Neural cell (in vitro differentiated cells): ENCODE data around the gene TSPAN9. TPM values are rescaled to one million over a fixed set of nuclear protein-coding genes. Genes with fewer than 3 reads are reported as not detected.

Experiments used
- H2AFZ ChIP-seq: fragments of 200-600, 300-800 bp; sonication (generic), shearing (Covaris generic); 2 replicates; pipeline ENCODE4 v1.6.0; 2014; ENCODE audit warnings: low read depth, mild to moderate bottlenecking, antibody characterized with exemption, low read length, moderate library complexity
- H3F3A ChIP-seq: fragments of 200-600 bp; shearing (Covaris generic); 2 replicates; pipeline ENCODE4 v1.6.1; 2016; ENCODE audit warnings: mild to moderate bottlenecking, moderate library complexity, mixed read lengths, antibody characterized with exemption, low read length; ENCODE audit not compliant: insufficient read depth, poor library complexity, severe bottlenecking
- H3K27ac ChIP-seq: fragments of 200-600, 300-800 bp; sonication (generic), shearing (Covaris generic); 2 replicates; pipeline ENCODE4 v1.5.1; 2014; ENCODE audit warnings: mild to moderate bottlenecking, low read length, moderate library complexity
- H3K27me3 ChIP-seq: fragments of 300-800, 200-600 bp; sonication (generic), shearing (Covaris generic); 2 replicates; pipeline ENCODE4 v1.6.0; 2014; ENCODE audit warnings: mild to moderate bottlenecking, low read depth, low read length, moderate library complexity; ENCODE audit not compliant: insufficient read depth
- H3K36me3 ChIP-seq: fragments of 300-800, 200-600 bp; sonication (generic), shearing (Covaris generic); 2 replicates; pipeline ENCODE4 v1.5.1; 2014; ENCODE audit warnings: mild to moderate bottlenecking, antibody characterized with exemption, low read length, moderate library complexity; ENCODE audit not compliant: insufficient read depth
- H3K4me2 ChIP-seq: fragments of 300-800, 200-600 bp; sonication (generic), shearing (Covaris generic); 2 replicates; pipeline ENCODE4 v1.6.0; 2014; ENCODE audit warnings: mild to moderate bottlenecking, low read length
- H3K4me3 ChIP-seq: fragments of 300-800, 200-600 bp; sonication (generic), shearing (Covaris generic); 2 replicates; pipeline ENCODE4 v1.5.1; 2014; ENCODE audit warnings: mild to moderate bottlenecking, low read length, moderate library complexity
- H3K79me2 ChIP-seq: fragments of 200-600 bp; shearing (Covaris generic); replicated peaks from 2 replicates; pipeline ENCODE4 v1.6.0; 2014; ENCODE audit warnings: mild to moderate bottlenecking, low read length, moderate library complexity; ENCODE audit not compliant: insufficient read depth
- H3K9ac ChIP-seq: fragments of 300-800, 200-600 bp; sonication (generic), shearing (Covaris generic); 2 replicates; pipeline ENCODE4 v1.6.1; 2016; ENCODE audit warnings: mild to moderate bottlenecking, low read length, mixed read lengths
- H3K9me2 ChIP-seq: fragments of 200-600 bp; shearing (Covaris generic); 2 replicates; pipeline ENCODE4 v1.6.1; 2016; ENCODE audit warnings: mild to moderate bottlenecking, low read length, mixed read lengths; ENCODE audit not compliant: insufficient read depth
- H3K9me3 ChIP-seq: fragments of 200-600, 300-800 bp; sonication (generic), shearing (Covaris generic); 2 replicates; pipeline ENCODE4 v1.6.1; 2016; ENCODE audit warnings: mild to moderate bottlenecking, mixed run types, low read length, moderate library complexity, mixed read lengths
- H4K20me1 ChIP-seq: fragments of 200-600 bp; shearing (Covaris generic); 2 replicates; pipeline ENCODE4 v1.6.1; 2016; ENCODE audit warnings: mild to moderate bottlenecking, mixed run types; ENCODE audit not compliant: insufficient read depth
- EP300 ChIP-seq: fragments of 450-650 bp; conservative IDR thresholded peaks from 2 replicates; pipeline ENCODE4 v1.6.1; 2014; ENCODE audit warnings: antibody characterized with exemption, mild to moderate bottlenecking, moderate library complexity; ENCODE audit not compliant: poor library complexity, severe bottlenecking
- EZH2 ChIP-seq: fragments of 200-600, 300-800 bp; shearing (Covaris generic), sonication (generic); IDR thresholded peaks from 2 replicates; pipeline ENCODE4 v1.6.1; 2014; ENCODE audit warnings: antibody characterized with exemption, low read length, borderline replicate concordance, mild to moderate bottlenecking; ENCODE audit not compliant: insufficient read depth, poor library complexity, severe bottlenecking
- MXI1 ChIP-seq: fragments of 450-650 bp; conservative IDR thresholded peaks from 2 replicates; pipeline ENCODE4 v1.6.1; 2014; ENCODE audit warnings: antibody characterized with exemption, mild to moderate bottlenecking; ENCODE audit not compliant: poor library complexity, severe bottlenecking
- POLR2AphosphoS5 ChIP-seq: IDR thresholded peaks from 2 replicates; pipeline ENCODE4 v1.6.1; 2012
- RAD21 ChIP-seq: fragments of 450-650 bp; conservative IDR thresholded peaks from 2 replicates; pipeline ENCODE4 v1.6.1; 2014; ENCODE audit warnings: antibody characterized with exemption, mild to moderate bottlenecking, moderate library complexity
- SMC3 ChIP-seq: fragments of 450-650 bp; conservative IDR thresholded peaks from 2 replicates; pipeline ENCODE4 v1.6.1; 2014; ENCODE audit warnings: antibody characterized with exemption, mild to moderate bottlenecking, moderate library complexity; ENCODE audit not compliant: poor library complexity
- TAF1 ChIP-seq: IDR thresholded peaks from 2 replicates; pipeline ENCODE4 v1.6.1; 2012; ENCODE audit warnings: low read depth
- polyA plus RNA-seq: library from polyadenylated mRNA; depleted of rRNA; stranded (reverse); fragments of >200 nt; gene quantifications from 2 replicates; pipeline ENCODE4 v1.2.3, GENCODE V29; 2014
- TF ChIP-seq, protein P1 (sequence below): fragments of 450-650 bp; IDR thresholded peaks from 2 replicates; pipeline ENCODE4 v1.5.1; 2014; ENCODE audit warnings: antibody characterized with exemption, mild to moderate bottlenecking, moderate library complexity; ENCODE audit not compliant: poor library complexity, severe bottlenecking
- TF ChIP-seq, protein P2 (sequence below): IDR thresholded peaks from 2 replicates; pipeline ENCODE4 v1.6.1; 2012; ENCODE audit warnings: borderline replicate concordance

Gene TSPAN9
- polyA plus RNA-seq, 1 donor from 2014 or later: 11.9 TPM

DNA sequence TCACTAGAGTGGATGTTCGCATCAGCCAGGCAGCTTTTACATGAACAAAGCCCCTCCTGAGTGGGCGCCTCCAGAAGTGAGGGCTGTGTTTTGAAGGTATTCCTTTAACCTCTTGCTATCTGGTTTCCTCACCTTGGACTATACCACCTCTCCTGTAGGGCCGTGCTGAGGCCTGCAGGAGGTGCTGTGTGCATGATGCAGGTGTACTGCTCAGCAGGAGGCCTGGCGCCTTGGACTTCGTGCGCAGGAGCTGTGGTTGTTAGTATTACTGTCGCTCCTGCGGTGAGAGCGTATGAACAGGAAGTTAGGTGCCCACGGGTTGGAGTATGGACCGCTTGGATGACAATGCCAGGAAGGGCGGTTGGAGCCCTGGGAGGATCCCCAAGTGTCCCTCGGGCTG, 130.7 kb downstream of the TSPAN9 start:
- Histone ChIP-seq H3K27ac (no peak overlapping the region), H3F3A (no peaks in the 10 kb centered on the region), H3K79me2 (no peaks in the 10 kb centered on the region), H3K4me2 (no peak overlapping the region), H3K9me3 (no peaks in the 10 kb centered on the region), H3K4me3 (no peak overlapping the region), H3K9ac (no peak overlapping the region), H3K9me2 (no peaks in the 10 kb centered on the region), H3K36me3 (no peaks in the 10 kb centered on the region), H2AFZ (no peak overlapping the region), H3K27me3 (no peaks in the 10 kb centered on the region), H4K20me1 (no peaks in the 10 kb centered on the region)
- TF ChIP-seq, protein P1, sequence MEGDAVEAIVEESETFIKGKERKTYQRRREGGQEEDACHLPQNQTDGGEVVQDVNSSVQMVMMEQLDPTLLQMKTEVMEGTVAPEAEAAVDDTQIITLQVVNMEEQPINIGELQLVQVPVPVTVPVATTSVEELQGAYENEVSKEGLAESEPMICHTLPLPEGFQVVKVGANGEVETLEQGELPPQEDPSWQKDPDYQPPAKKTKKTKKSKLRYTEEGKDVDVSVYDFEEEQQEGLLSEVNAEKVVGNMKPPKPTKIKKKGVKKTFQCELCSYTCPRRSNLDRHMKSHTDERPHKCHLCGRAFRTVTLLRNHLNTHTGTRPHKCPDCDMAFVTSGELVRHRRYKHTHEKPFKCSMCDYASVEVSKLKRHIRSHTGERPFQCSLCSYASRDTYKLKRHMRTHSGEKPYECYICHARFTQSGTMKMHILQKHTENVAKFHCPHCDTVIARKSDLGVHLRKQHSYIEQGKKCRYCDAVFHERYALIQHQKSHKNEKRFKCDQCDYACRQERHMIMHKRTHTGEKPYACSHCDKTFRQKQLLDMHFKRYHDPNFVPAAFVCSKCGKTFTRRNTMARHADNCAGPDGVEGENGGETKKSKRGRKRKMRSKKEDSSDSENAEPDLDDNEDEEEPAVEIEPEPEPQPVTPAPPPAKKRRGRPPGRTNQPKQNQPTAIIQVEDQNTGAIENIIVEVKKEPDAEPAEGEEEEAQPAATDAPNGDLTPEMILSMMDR: peak; percentile 16
- no peak for TF ChIP-seq POLR2AphosphoS5

DNA sequence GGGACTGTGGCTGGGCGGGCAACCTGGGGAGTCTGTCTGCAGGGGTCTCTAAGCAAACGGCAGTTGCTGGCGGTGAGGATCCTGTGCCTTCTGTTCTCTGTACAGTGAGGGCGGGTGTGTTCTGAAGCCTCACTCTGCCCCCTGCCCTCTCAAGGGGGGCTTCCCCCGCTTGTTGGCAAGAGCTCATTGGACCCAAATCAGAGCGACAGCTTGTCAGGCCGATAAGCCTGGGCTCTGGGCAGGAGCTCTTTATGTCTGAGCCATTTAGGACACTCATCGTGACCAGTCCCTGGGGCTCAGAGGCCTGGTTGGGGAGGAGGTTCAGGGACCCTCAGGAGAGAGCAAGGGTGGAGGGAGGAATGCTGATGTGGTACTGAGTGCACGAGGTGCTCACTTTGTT, 136.0 kb downstream of the TSPAN9 start:
- no peaks in the 10 kb centered on the region for H3F3A ChIP-seq
- H4K20me1 ChIP-seq: no peaks in the 10 kb centered on the region
- H3K36me3 ChIP-seq: no peaks in the 10 kb centered on the region
- H3K9me3 ChIP-seq: no peaks in the 10 kb centered on the region
- H3K4me3 ChIP-seq: no peak overlapping the region
- no peaks in the 10 kb centered on the region for H3K27me3 ChIP-seq
- no peak for TF ChIP-seq TAF1
- no peak for TF ChIP-seq EZH2
- TF ChIP-seq, protein P2, sequence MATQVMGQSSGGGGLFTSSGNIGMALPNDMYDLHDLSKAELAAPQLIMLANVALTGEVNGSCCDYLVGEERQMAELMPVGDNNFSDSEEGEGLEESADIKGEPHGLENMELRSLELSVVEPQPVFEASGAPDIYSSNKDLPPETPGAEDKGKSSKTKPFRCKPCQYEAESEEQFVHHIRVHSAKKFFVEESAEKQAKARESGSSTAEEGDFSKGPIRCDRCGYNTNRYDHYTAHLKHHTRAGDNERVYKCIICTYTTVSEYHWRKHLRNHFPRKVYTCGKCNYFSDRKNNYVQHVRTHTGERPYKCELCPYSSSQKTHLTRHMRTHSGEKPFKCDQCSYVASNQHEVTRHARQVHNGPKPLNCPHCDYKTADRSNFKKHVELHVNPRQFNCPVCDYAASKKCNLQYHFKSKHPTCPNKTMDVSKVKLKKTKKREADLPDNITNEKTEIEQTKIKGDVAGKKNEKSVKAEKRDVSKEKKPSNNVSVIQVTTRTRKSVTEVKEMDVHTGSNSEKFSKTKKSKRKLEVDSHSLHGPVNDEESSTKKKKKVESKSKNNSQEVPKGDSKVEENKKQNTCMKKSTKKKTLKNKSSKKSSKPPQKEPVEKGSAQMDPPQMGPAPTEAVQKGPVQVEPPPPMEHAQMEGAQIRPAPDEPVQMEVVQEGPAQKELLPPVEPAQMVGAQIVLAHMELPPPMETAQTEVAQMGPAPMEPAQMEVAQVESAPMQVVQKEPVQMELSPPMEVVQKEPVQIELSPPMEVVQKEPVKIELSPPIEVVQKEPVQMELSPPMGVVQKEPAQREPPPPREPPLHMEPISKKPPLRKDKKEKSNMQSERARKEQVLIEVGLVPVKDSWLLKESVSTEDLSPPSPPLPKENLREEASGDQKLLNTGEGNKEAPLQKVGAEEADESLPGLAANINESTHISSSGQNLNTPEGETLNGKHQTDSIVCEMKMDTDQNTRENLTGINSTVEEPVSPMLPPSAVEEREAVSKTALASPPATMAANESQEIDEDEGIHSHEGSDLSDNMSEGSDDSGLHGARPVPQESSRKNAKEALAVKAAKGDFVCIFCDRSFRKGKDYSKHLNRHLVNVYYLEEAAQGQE: no peak
- no peak for TF ChIP-seq EP300
- TF ChIP-seq, protein P1: no peak
- TF ChIP-seq RAD21: no peak
- TF ChIP-seq POLR2AphosphoS5: no peak
- TF ChIP-seq MXI1: no peak
- no peak for TF ChIP-seq SMC3
- no peak overlapping the region for H2AFZ ChIP-seq
- no peaks in the 10 kb centered on the region for H3K79me2 ChIP-seq
- H3K9ac ChIP-seq: peak overlapping the region; percentile 23
- H3K9me2 ChIP-seq: no peaks in the 10 kb centered on the region
- peak overlapping the region; percentile 24 for H3K27ac ChIP-seq
- H3K4me2 ChIP-seq: no peak overlapping the region
